ENCODE results near the gene GGN.

- peak; percentile 68 to 89 (median 86) for TF ChIP-seq CTCF (optimal IDR thresholded peaks at IDR 0.05 in 1 of 3, IDR thresholded peaks at IDR 0.05 in 1 of 3, conservative IDR thresholded peaks at IDR 0.05 in 1 of 3; ENCODE audit: extremely low read depth in 1 of 3, insufficient read depth in 2 of 3, low read length in 3 of 3)
- TF ChIP-seq EZH2 (IDR thresholded peaks at IDR 0.05; ENCODE audit: low read length), result no peak
These were observed 15.3 kb upstream of the GGN start, which contains the start of gene FAM98C for GRCh38 chr19:38402967-38403674.
